ENCODE results near the gene NUP210L.

DNA sequence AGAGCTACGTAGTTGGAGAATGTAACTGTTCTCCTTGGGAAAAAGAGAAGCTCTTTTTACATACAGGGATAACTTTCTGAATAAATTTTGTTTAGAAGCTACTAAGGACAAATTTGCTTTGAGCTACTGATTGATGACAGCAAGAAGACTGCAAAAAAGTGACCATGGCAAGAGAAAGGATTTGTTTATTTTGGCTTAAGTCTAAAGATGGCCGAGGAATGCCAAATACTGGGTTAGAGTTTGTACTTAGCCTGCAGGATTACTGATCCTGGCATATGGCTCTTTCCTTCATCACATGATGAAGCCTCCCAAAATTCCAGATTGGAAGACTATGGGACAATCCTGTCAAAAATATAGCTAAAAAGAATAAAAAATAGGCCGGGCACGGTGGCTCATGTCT lies 135.6 kb downstream of the NUP210L start:
- TF ChIP-seq, protein P1, sequence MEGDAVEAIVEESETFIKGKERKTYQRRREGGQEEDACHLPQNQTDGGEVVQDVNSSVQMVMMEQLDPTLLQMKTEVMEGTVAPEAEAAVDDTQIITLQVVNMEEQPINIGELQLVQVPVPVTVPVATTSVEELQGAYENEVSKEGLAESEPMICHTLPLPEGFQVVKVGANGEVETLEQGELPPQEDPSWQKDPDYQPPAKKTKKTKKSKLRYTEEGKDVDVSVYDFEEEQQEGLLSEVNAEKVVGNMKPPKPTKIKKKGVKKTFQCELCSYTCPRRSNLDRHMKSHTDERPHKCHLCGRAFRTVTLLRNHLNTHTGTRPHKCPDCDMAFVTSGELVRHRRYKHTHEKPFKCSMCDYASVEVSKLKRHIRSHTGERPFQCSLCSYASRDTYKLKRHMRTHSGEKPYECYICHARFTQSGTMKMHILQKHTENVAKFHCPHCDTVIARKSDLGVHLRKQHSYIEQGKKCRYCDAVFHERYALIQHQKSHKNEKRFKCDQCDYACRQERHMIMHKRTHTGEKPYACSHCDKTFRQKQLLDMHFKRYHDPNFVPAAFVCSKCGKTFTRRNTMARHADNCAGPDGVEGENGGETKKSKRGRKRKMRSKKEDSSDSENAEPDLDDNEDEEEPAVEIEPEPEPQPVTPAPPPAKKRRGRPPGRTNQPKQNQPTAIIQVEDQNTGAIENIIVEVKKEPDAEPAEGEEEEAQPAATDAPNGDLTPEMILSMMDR (conservative IDR thresholded peaks at IDR 0.05; ENCODE audit: low read length) = no peak
- TF ChIP-seq EZH2phosphoT487 (IDR thresholded peaks at IDR 0.05; ENCODE audit: borderline replicate concordance) = no peak
